Liver (tissue), 9 donors: ENCODE measurements around the gene WWOX. TPM values are rescaled to one million over a fixed set of nuclear protein-coding genes. Genes with fewer than 3 reads are reported as not detected.

ENCODE experiments used
- DNase-seq: peaks from one replicate; pipeline ENCODE4 v3.0.0-alpha.2; 2017; ENCODE audit warnings: low spot score
- H3K27ac ChIP-seq, 2 donors: one replicate each; pipeline ENCODE4 v1.7.0; 2013; ENCODE audit warnings: inconsistent platforms in 2 of 2, low read length in 2 of 2, control low read depth in 1 of 2, low read depth in 1 of 2, mild to moderate bottlenecking in 1 of 2
- H3K27me3 ChIP-seq, 4 donors: one replicate each; pipeline versions ENCODE4 v1.6.1 to v1.7.0; 2013; ENCODE audit warnings: low read length in 3 of 4, inconsistent platforms in 1 of 4, mild to moderate bottlenecking in 1 of 4, moderate library complexity in 1 of 4; ENCODE audit not compliant: control insufficient read depth in 4 of 4, insufficient read depth in 4 of 4
- H3K36me3 ChIP-seq, 4 donors: one replicate each; pipeline versions ENCODE4 v1.6.1 to v1.7.0; 2013; ENCODE audit warnings: low read length in 3 of 4, mild to moderate bottlenecking in 3 of 4, low read depth in 1 of 4, moderate library complexity in 1 of 4; ENCODE audit not compliant: control insufficient read depth in 4 of 4, insufficient read depth in 3 of 4
- H3K4me1 ChIP-seq, 4 donors: one replicate each; pipeline versions ENCODE4 v1.6.1 to v1.7.0; 2013; ENCODE audit warnings: low read length in 3 of 4, mild to moderate bottlenecking in 3 of 4, moderate library complexity in 1 of 4; ENCODE audit not compliant: control insufficient read depth in 4 of 4, insufficient read depth in 4 of 4
- H3K4me3 ChIP-seq, 3 donors: one replicate each; pipeline versions ENCODE4 v1.6.1 to v1.7.0; 2013; ENCODE audit warnings: low read length in 3 of 3, control low read depth in 1 of 3, low read depth in 1 of 3, mild to moderate bottlenecking in 1 of 3
- H3K9ac ChIP-seq, 2 donors: one replicate each; pipeline ENCODE4 v1.7.0; 2013; ENCODE audit warnings: low read length in 2 of 2, mild to moderate bottlenecking in 2 of 2, moderate library complexity in 2 of 2, control low read depth in 1 of 2, low read depth in 1 of 2
- H3K9me3 ChIP-seq, 4 donors: one replicate each; pipeline versions ENCODE4 v1.6.1 to v1.7.0; 2013; ENCODE audit warnings: low read length in 3 of 4; ENCODE audit not compliant: control insufficient read depth in 4 of 4
- CTCF ChIP-seq: fragments of 150-350 bp; IDR thresholded peaks from 2 replicates; pipeline ENCODE4 v1.5.1; 2017; ENCODE audit warnings: improper control_type of control experiment, low read depth, low read length; ENCODE audit not compliant: missing input control
- EGR1 ChIP-seq, 2 donors: IDR thresholded peaks; 2 replicates each; pipeline ENCODE4 v1.6.1; 2016 to 2018; ENCODE audit warnings: antibody characterized with exemption in 2 of 2, low read depth in 2 of 2
- FOXA1 ChIP-seq: IDR thresholded peaks from 2 replicates; pipeline ENCODE4 v1.6.1; 2016; ENCODE audit warnings: antibody characterized with exemption
- FOXA2 ChIP-seq: IDR thresholded peaks from 2 replicates; pipeline ENCODE4 v1.6.1; 2016; ENCODE audit warnings: antibody characterized with exemption
- GABPA ChIP-seq, 2 donors: IDR thresholded peaks in 1 of 2; conservative IDR thresholded peaks in 1 of 2; 2 replicates each; pipeline ENCODE4 v1.6.1; 2016; ENCODE audit warnings: antibody characterized with exemption in 2 of 2, mild to moderate bottlenecking in 1 of 2, moderate library complexity in 1 of 2
- HNF4A ChIP-seq, 2 donors: conservative IDR thresholded peaks; 2 replicates each; pipeline ENCODE4 v1.6.1; 2016; ENCODE audit warnings: antibody characterized with exemption in 2 of 2, mild to moderate bottlenecking in 2 of 2
- HNF4G ChIP-seq: IDR thresholded peaks from 2 replicates; pipeline ENCODE4 v1.6.1; 2016; ENCODE audit warnings: antibody characterized with exemption
- JUND ChIP-seq, 2 donors: IDR thresholded peaks; 2 replicates each; pipeline ENCODE4 v1.6.1; 2016; ENCODE audit warnings: antibody characterized with exemption in 2 of 2
- NR2F2 ChIP-seq: IDR thresholded peaks from 2 replicates; pipeline ENCODE4 v1.6.1; 2016; ENCODE audit warnings: antibody characterized with exemption
- RAD21 ChIP-seq, 2 donors: IDR thresholded peaks; 2 replicates each; pipeline ENCODE4 v1.6.1; 2016; ENCODE audit warnings: antibody characterized with exemption in 2 of 2, mild to moderate bottlenecking in 2 of 2
- RXRA ChIP-seq, 2 donors: IDR thresholded peaks; 2 replicates each; pipeline ENCODE4 v1.6.1; 2017 to 2018; ENCODE audit warnings: antibody characterized with exemption in 2 of 2, mild to moderate bottlenecking in 1 of 2
- SP1 ChIP-seq: IDR thresholded peaks from 2 replicates; pipeline ENCODE4 v1.6.1; 2018; ENCODE audit warnings: antibody characterized with exemption, mild to moderate bottlenecking
- TAF1 ChIP-seq: conservative IDR thresholded peaks from 2 replicates; pipeline ENCODE4 v1.6.1; 2016; ENCODE audit warnings: antibody characterized with exemption, mild to moderate bottlenecking
- YY1 ChIP-seq: IDR thresholded peaks from 2 replicates; pipeline ENCODE4 v1.6.1; 2016; ENCODE audit warnings: antibody characterized with exemption, mild to moderate bottlenecking
- WGBS: extraction: QIAGEN DNeasy Blood & Tissue Kit; methylation state at CpG from one replicate; pipeline ENCODE4 v1.1.7; 2013; 5-methylcytosine and 5-hydroxymethylcytosine counted together
- polyA plus RNA-seq, 2 donors: library from polyadenylated mRNA; stranded (reverse) in 1 of 2; unstranded in 1 of 2; fragments of 200-250 nt in 1 of 2; fragments of >200 nt in 1 of 2; fragmentation: Nextera tagmentation in 1 of 2; extraction: Ambion mirVana in 1 of 2; gene quantifications; one replicate each; pipeline versions ENCODE4 v1.2.1 to v1.2.3, GENCODE V29; 2013 to 2015
- total RNA-seq, 2 donors: library from RNA; depleted of rRNA; stranded (reverse); fragments of >200 nt; gene quantifications; one replicate each; pipeline ENCODE4 v1.2.3, GENCODE V29; 2014
- TF ChIP-seq, protein P1 (sequence below): IDR thresholded peaks from 2 replicates; pipeline ENCODE4 v1.6.1; 2016; ENCODE audit warnings: antibody characterized with exemption
- TF ChIP-seq, protein P2 (sequence below): IDR thresholded peaks from 2 replicates; pipeline ENCODE4 v1.6.1; 2016; ENCODE audit warnings: antibody characterized with exemption
- TF ChIP-seq, protein P3 (sequence below): IDR thresholded peaks from 2 replicates; pipeline ENCODE4 v1.6.1; 2016; ENCODE audit warnings: antibody characterized with exemption
- TF ChIP-seq, protein P4 (sequence below): IDR thresholded peaks from 2 replicates; pipeline ENCODE4 v1.6.1; 2016; ENCODE audit warnings: antibody characterized with exemption, mild to moderate bottlenecking
- donor health status: healthy.
- donor health status: healthy.
- donor health status: healthy.
- donor health status: healthy.
- donor health status: healthy.

WWOX gene
- total and polyA plus RNA-seq, 4 donors = 9.8 to 46.0 (median 15.3) TPM

DNA sequence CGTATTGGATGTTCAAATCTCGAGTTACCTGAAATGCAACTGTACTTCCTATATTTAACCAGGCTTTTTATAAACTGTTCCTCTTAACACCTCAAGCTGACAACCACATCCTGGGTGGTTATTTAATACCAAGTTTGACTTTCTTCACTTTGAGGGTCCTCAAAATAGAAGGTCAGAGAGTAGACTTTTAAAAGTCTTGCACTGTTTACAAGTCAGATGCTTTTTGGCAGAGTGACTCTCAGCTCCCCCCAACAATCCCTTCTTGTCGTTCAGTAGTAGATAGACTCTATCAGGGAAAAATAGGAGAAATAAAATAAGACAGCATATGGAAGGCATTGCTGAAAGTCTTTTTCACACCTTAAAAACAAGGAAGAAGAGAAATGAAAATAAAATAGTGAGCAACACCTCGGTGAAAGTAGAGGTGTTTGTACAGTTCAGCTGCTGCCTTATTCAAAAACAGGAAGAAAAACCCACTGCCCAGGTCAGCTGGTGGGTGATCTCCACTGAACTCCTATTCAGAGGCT lies 650.4 kb downstream of the WWOX start (continued):
- no peak for TF ChIP-seq CTCF
- no peak for TF ChIP-seq TAF1
- TF ChIP-seq FOXA1 = no peak
- TF ChIP-seq JUND (IDR thresholded peaks at IDR 0.05) = no peak
- no peak for TF ChIP-seq RAD21 (IDR thresholded peaks at IDR 0.05)

- Histone ChIP-seq H3K4me1 (peaks cover 2 to 5% (median 3%) of the 10 kb centered on the region in 4 donors), H3K9me3 (no peaks in the 10 kb centered on the region), H3K27ac (no peak overlapping the region), H3K27me3 (no peaks in the 10 kb centered on the region), H3K9ac (no peak overlapping the region), H3K36me3 (no peaks in the 10 kb centered on the region), H3K4me3 (no peak overlapping the region)
- no peak for DNase-seq
- TF ChIP-seq RXRA (IDR thresholded peaks at IDR 0.05) (no peak), SP1 (no peak), EGR1 (IDR thresholded peaks at IDR 0.05; ENCODE audit: low read depth in 2 of 2) (no peak), YY1 (no peak), FOXA2 (no peak)
- TF ChIP-seq, protein P1, sequence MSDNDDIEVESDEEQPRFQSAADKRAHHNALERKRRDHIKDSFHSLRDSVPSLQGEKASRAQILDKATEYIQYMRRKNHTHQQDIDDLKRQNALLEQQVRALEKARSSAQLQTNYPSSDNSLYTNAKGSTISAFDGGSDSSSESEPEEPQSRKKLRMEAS = no peak
- TF ChIP-seq, protein P2, sequence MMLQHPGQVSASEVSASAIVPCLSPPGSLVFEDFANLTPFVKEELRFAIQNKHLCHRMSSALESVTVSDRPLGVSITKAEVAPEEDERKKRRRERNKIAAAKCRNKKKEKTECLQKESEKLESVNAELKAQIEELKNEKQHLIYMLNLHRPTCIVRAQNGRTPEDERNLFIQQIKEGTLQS = no peak
- 97% methylated on average over 8 of the region's 8 CpGs for WGBS
Measured at GRCh38 chr16:78750611-78751010, 651.2 kb downstream of the WWOX start.

- DNase-seq = no peak
- 95% methylated on average over 3 of the region's 3 CpGs for WGBS
- no peaks in the 10 kb centered on the region for H3K27me3 ChIP-seq
- no peak overlapping the region for H3K9ac ChIP-seq
- peaks cover 5 to 15% (median 9%) of the 10 kb centered on the region in 4 donors for H3K4me1 ChIP-seq
- no peak overlapping the region for H3K27ac ChIP-seq
- H3K9me3 ChIP-seq = no peaks in the 10 kb centered on the region
- H3K4me3 ChIP-seq = no peak overlapping the region
- H3K36me3 ChIP-seq = no peaks in the 10 kb centered on the region
- TF ChIP-seq, protein P3, sequence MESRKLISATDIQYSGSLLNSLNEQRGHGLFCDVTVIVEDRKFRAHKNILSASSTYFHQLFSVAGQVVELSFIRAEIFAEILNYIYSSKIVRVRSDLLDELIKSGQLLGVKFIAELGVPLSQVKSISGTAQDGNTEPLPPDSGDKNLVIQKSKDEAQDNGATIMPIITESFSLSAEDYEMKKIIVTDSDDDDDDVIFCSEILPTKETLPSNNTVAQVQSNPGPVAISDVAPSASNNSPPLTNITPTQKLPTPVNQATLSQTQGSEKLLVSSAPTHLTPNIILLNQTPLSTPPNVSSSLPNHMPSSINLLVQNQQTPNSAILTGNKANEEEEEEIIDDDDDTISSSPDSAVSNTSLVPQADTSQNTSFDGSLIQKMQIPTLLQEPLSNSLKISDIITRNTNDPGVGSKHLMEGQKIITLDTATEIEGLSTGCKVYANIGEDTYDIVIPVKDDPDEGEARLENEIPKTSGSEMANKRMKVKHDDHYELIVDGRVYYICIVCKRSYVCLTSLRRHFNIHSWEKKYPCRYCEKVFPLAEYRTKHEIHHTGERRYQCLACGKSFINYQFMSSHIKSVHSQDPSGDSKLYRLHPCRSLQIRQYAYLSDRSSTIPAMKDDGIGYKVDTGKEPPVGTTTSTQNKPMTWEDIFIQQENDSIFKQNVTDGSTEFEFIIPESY = no peak
- no peak for TF ChIP-seq SP1
- no peak for TF ChIP-seq JUND (IDR thresholded peaks at IDR 0.05)
- no peak for TF ChIP-seq HNF4G
- TF ChIP-seq, protein P2 = no peak
- no peak for TF ChIP-seq GABPA (IDR thresholded peaks at IDR 0.05 in 1 of 2, conservative IDR thresholded peaks at IDR 0.05 in 1 of 2)
- TF ChIP-seq YY1 = no peak
- TF ChIP-seq RAD21 (IDR thresholded peaks at IDR 0.05) = no peak
- no peak for TF ChIP-seq HNF4A (conservative IDR thresholded peaks at IDR 0.05)
- TF ChIP-seq FOXA2 = no peak
- no peak for TF ChIP-seq TAF1
- TF ChIP-seq CTCF = no peak
- TF ChIP-seq, protein P1 = no peak
- TF ChIP-seq NR2F2 = no peak
- TF ChIP-seq FOXA1 = no peak
- TF ChIP-seq, protein P4, sequence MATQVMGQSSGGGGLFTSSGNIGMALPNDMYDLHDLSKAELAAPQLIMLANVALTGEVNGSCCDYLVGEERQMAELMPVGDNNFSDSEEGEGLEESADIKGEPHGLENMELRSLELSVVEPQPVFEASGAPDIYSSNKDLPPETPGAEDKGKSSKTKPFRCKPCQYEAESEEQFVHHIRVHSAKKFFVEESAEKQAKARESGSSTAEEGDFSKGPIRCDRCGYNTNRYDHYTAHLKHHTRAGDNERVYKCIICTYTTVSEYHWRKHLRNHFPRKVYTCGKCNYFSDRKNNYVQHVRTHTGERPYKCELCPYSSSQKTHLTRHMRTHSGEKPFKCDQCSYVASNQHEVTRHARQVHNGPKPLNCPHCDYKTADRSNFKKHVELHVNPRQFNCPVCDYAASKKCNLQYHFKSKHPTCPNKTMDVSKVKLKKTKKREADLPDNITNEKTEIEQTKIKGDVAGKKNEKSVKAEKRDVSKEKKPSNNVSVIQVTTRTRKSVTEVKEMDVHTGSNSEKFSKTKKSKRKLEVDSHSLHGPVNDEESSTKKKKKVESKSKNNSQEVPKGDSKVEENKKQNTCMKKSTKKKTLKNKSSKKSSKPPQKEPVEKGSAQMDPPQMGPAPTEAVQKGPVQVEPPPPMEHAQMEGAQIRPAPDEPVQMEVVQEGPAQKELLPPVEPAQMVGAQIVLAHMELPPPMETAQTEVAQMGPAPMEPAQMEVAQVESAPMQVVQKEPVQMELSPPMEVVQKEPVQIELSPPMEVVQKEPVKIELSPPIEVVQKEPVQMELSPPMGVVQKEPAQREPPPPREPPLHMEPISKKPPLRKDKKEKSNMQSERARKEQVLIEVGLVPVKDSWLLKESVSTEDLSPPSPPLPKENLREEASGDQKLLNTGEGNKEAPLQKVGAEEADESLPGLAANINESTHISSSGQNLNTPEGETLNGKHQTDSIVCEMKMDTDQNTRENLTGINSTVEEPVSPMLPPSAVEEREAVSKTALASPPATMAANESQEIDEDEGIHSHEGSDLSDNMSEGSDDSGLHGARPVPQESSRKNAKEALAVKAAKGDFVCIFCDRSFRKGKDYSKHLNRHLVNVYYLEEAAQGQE = no peak
- TF ChIP-seq RXRA (IDR thresholded peaks at IDR 0.05) = no peak
Measured at GRCh38 chr16:78751601-78752000, 652.1 kb downstream of the WWOX start.
